ENCODE measurements around the gene FGGY. TPM values are rescaled to one million over a fixed set of nuclear protein-coding genes. Genes with fewer than 3 reads are reported as not detected.
"Not testable (repeated sequence)": the region's sequence is repeated elsewhere in the genome, so short reads cannot be mapped to it uniquely, and the experiment has no call there.

Gene FGGY
- total RNA-seq, 4 donors from 2014 or later: 24.9 to 35.9 (median 30.5) TPM

DNA sequence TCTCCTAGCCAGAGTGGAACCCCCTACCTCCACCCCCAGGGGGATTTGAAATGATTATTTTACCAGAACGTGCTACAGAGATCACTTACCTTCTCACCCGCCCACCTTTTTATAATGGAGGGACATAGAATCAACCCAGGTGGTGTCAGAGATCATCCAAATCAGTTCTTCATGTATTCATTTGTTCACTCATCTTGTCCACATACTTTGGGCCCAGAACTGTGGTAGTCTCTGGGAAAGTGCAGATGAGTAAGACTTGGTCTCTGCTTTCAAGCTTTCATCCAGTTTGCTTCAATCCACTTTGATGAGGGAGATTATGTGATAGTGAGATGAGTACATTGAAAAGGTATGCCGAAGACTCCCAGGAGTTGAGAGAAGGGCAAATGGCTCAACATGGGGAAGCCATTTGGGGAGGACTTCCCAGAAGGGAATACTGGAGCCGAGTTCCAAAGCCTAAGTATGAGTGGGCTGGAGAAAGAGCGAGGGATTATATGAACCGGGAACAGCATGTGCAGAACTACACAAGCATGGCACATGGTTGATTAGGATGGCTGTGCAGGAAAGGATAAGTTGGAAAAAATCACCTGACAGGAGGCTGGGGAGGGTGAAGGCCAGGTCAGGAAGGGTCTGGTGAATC, 1.9 kb downstream of the FGGY start:
- H3K27me3 ChIP-seq: no peaks in the 10 kb centered on the region
- H3K4me1 ChIP-seq: peaks cover 8 to 38% of the 10 kb centered on the region in 2 donors
- DNase-seq (no peak), ATAC-seq (no peak)
- H3K27ac ChIP-seq: peak overlapping the region; percentile 90 to 99 (median 96)
- no peak for TF ChIP-seq POLR2A (IDR thresholded peaks at IDR 0.05)
- TF ChIP-seq, protein P1, sequence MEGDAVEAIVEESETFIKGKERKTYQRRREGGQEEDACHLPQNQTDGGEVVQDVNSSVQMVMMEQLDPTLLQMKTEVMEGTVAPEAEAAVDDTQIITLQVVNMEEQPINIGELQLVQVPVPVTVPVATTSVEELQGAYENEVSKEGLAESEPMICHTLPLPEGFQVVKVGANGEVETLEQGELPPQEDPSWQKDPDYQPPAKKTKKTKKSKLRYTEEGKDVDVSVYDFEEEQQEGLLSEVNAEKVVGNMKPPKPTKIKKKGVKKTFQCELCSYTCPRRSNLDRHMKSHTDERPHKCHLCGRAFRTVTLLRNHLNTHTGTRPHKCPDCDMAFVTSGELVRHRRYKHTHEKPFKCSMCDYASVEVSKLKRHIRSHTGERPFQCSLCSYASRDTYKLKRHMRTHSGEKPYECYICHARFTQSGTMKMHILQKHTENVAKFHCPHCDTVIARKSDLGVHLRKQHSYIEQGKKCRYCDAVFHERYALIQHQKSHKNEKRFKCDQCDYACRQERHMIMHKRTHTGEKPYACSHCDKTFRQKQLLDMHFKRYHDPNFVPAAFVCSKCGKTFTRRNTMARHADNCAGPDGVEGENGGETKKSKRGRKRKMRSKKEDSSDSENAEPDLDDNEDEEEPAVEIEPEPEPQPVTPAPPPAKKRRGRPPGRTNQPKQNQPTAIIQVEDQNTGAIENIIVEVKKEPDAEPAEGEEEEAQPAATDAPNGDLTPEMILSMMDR (IDR thresholded peaks at IDR 0.05 in 4 of 5, conservative IDR thresholded peaks at IDR 0.05 in 1 of 5): no peak
- no peaks in the 10 kb centered on the region for H3K9me3 ChIP-seq
- H3K36me3 ChIP-seq: no peaks in the 10 kb centered on the region
- no peak overlapping the region for H3K4me3 ChIP-seq
- in situ Hi-C loops (cut with MboI; ENCODE audit: low sequenced_read_pairs in 4 of 4): loop anchor here (10.0 to 25.0 kb wide), 8 partner anchors 144 to 514 kb away; partner anchors contain the start of gene JUN (in 4 of the 4)
- intact Hi-C loops (cut with DNase I; ENCODE audit: low total_unique reads): loop anchor here (5.0 to 10.0 kb wide), 5 partner anchors 123 to 417 kb away; no protein-coding TSS in a partner anchor

DNA sequence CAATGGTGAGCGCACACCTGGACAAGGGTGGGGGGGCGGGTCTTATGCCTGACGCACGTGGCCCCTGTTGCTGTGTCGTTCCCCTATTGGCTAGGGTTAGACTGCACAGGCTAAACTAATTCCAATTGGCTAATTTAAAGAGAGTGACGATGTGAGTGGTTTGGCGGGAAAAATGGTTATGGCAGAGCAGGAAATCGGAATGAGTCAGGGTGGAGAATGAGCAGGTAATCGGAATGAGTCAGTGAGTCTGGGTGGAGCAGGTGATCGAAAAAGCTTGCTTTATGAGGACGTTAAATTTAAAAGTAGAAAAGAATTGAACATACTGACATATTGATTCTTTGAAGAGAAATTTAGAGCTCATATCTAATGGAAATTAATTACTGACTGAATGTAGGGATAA, 2.8 kb downstream of the FGGY start:
- intact Hi-C loops (cut with DNase I; ENCODE audit: low total_unique reads) (loop anchor here (5.0 to 10.0 kb wide), 5 partner anchors 123 to 417 kb away; no protein-coding TSS in a partner anchor), in situ Hi-C loops (cut with MboI; ENCODE audit: low sequenced_read_pairs in 4 of 4) (loop anchor here (10.0 to 25.0 kb wide), 8 partner anchors 145 to 515 kb away; partner anchors contain the start of gene JUN (in 4 of the 4))
- not testable (repeated sequence) for ATAC-seq, H3K27me3 ChIP-seq, DNase-seq, H3K9me3 ChIP-seq, H3K4me3 ChIP-seq, H3K36me3 ChIP-seq
- Histone ChIP-seq H3K27ac (peak overlapping the region in 1 of 4 donors; percentile 94), H3K4me1 (peaks cover 8 to 38% of the 10 kb centered on the region in 2 donors)

DNA sequence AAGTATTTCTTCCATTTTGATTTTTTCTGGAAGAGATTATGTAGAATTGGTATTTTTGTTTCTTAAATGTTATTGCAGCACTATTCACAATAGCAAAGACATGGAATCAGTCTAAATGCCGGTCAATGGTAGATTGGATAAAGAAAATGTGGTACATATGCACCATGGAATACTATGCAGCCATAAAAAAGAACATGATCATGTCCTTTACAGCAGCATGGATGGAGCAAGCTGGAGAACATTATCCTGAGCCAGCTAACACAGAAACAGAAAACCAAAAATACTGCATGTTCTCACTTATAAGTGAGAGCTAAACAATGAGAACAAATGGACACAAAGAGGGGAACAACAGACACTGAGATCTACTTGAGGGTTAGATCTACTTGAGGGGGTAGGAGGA, 5.4 kb downstream of the FGGY start:
- TF ChIP-seq, protein P1 (IDR thresholded peaks at IDR 0.05 in 4 of 5, conservative IDR thresholded peaks at IDR 0.05 in 1 of 5): no peak
- TF ChIP-seq POLR2A (IDR thresholded peaks at IDR 0.05): no peak
- in situ Hi-C loops (cut with MboI; ENCODE audit: low sequenced_read_pairs in 4 of 4) (no loop called here), intact Hi-C loops (cut with DNase I; ENCODE audit: low total_unique reads) (no loop called here)
- DNase-seq (no peak), ATAC-seq (no peak)
- H3K4me3 ChIP-seq: no peak overlapping the region
- peaks cover 0 to 25% of the 10 kb centered on the region in 2 donors for H3K4me1 ChIP-seq
- no peaks in the 10 kb centered on the region for H3K9me3 ChIP-seq
- H3K27me3 ChIP-seq: no peaks in the 10 kb centered on the region
- no peaks in the 10 kb centered on the region for H3K36me3 ChIP-seq
- peak overlapping the region in 2 of 4 donors; percentile 28 to 29 for H3K27ac ChIP-seq

DNA sequence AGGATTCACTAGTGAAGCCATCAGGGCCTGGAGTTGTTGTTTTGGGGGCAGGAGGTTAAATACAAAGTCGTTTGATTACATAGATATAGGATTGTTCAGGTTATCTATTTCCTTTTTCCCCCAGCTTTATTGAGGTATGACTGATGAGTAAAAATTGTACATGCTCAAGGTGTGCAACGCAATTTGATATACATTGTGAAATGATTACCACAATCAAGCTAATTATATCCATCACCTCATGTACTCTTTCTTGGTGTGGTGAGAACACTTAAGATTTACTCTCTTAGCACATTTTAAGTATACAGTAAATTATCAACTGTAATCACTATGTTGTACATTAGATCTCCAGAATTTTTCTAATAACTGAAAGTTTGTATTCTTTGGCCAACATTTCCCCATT, 6.0 kb downstream of the FGGY start:
- DNase-seq: no peak
- in situ Hi-C loops (cut with MboI; ENCODE audit: low sequenced_read_pairs in 4 of 4) (no loop called here), intact Hi-C loops (cut with DNase I; ENCODE audit: low total_unique reads) (no loop called here)
- Histone ChIP-seq H3K27ac (peak overlapping the region in 2 of 4 donors; percentile 28 to 29), H3K4me3 (no peak overlapping the region), H3K36me3 (no peaks in the 10 kb centered on the region), H3K27me3 (no peaks in the 10 kb centered on the region), H3K9me3 (no peaks in the 10 kb centered on the region), H3K4me1 (peaks cover 0 to 19% of the 10 kb centered on the region in 2 donors)
- TF ChIP-seq POLR2A (IDR thresholded peaks at IDR 0.05): no peak
- TF ChIP-seq, protein P1 (IDR thresholded peaks at IDR 0.05 in 4 of 5, conservative IDR thresholded peaks at IDR 0.05 in 1 of 5): no peak
- peak; percentile 66 to 83 for ATAC-seq

DNA sequence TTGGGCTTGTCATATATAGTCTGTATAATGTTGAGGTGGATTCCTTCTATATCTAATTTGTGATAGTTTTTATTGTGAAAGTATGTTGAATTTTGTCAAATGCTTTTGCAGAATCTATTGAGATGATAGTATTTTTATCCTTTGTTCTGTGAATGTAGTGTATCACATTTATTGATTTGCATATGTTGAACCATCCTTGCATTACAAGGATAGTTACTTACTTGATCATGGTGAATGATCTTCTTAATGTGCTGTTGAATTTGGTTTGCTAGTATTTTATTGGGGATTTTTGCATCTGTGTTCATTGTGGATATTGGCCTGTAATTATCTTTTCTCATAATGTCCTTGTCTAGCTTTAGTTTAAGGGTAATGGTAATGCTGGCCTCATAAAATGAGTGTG, 8.3 kb downstream of the FGGY start:
- TF ChIP-seq, protein P1 (IDR thresholded peaks at IDR 0.05 in 4 of 5, conservative IDR thresholded peaks at IDR 0.05 in 1 of 5): no peak
- TF ChIP-seq POLR2A (IDR thresholded peaks at IDR 0.05): no peak
- in situ Hi-C loops (cut with MboI; ENCODE audit: low sequenced_read_pairs in 4 of 4): no loop called here
- Histone ChIP-seq H3K4me3 (no peak overlapping the region), H3K27me3 (no peaks in the 10 kb centered on the region), H3K4me1 (peaks cover 0 to 8% of the 10 kb centered on the region in 2 donors), H3K27ac (no peak overlapping the region), H3K36me3 (no peaks in the 10 kb centered on the region), H3K9me3 (no peaks in the 10 kb centered on the region)
- DNase-seq: no peak
- intact Hi-C loops (cut with DNase I; ENCODE audit: low total_unique reads): no loop called here
- no peak for ATAC-seq
